ENCODE results near the gene SND1. TPM values are rescaled to one million over a fixed set of nuclear protein-coding genes. Genes with fewer than 3 reads are reported as not detected.

Gene SND1
- total and polyA plus RNA-seq, 2 donors from 2014 or later = 83.0 to 154 TPM

DNA sequence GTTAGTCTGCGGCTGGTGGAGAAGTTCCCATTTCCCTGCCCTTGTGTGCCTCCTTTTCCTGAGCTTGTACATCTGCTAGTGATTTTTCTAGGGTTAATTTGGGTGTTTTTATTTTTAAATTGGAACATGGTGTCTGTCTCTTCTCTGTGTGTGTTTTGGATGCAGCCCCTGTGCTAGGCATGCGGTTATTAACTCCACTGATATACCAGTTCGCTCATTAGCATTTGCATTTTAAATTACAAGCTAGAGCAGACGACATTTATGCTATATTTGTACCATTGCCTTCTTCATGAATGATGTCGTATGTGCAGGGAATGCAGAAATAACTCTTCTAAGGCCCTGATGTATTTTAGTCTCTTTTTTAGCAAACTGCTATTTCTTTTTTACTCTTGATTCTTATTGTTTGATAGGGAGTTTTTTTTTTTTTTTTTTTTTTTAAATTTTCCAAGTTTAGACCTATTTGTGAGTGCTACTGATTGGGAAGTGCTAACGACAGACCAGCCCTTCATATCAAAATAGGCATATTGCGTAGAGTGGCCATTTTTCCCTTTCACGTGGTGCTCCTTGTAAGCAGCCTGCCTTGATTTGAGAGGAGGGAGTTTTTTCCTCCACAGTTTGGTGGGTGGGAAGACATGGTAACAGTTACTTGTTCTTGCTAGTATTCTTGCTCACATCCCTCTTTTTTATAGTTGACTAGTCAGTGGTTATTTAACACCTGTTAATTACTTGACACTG lies 289.6 kb downstream of the SND1 start:
- Histone ChIP-seq H3K4me3 (ENCODE audit: low read length in 3 of 3) (no peak overlapping the region), H3K9ac (ENCODE audit: low read length in 3 of 3) (no peak overlapping the region), H3K36me3 (ENCODE audit: control insufficient read depth in 2 of 3, insufficient read depth in 3 of 3, low read length in 3 of 3) (no peaks in the 10 kb centered on the region), H3K4me1 (ENCODE audit: control insufficient read depth in 2 of 3, insufficient read depth in 2 of 3, low read depth in 1 of 3, low read length in 3 of 3) (no peaks in the 10 kb centered on the region), H3K27me3 (ENCODE audit: control insufficient read depth, insufficient read depth, low read length) (no peaks in the 10 kb centered on the region), H3K9me3 (ENCODE audit: control insufficient read depth in 2 of 3, insufficient read depth in 1 of 3, low read length in 3 of 3) (no peaks in the 10 kb centered on the region), H3K27ac (ENCODE audit: low read depth in 2 of 2, low read length in 2 of 2) (no peak overlapping the region)
- DNase-seq = no peak
- TF ChIP-seq, protein P1, sequence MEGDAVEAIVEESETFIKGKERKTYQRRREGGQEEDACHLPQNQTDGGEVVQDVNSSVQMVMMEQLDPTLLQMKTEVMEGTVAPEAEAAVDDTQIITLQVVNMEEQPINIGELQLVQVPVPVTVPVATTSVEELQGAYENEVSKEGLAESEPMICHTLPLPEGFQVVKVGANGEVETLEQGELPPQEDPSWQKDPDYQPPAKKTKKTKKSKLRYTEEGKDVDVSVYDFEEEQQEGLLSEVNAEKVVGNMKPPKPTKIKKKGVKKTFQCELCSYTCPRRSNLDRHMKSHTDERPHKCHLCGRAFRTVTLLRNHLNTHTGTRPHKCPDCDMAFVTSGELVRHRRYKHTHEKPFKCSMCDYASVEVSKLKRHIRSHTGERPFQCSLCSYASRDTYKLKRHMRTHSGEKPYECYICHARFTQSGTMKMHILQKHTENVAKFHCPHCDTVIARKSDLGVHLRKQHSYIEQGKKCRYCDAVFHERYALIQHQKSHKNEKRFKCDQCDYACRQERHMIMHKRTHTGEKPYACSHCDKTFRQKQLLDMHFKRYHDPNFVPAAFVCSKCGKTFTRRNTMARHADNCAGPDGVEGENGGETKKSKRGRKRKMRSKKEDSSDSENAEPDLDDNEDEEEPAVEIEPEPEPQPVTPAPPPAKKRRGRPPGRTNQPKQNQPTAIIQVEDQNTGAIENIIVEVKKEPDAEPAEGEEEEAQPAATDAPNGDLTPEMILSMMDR (IDR thresholded peaks at IDR 0.05; ENCODE audit: borderline replicate concordance, extremely low read depth, insufficient read depth) = no peak
- intact Hi-C loops (cut with DNase I) = no loop called here
- no peak for FAIRE-seq

DNA sequence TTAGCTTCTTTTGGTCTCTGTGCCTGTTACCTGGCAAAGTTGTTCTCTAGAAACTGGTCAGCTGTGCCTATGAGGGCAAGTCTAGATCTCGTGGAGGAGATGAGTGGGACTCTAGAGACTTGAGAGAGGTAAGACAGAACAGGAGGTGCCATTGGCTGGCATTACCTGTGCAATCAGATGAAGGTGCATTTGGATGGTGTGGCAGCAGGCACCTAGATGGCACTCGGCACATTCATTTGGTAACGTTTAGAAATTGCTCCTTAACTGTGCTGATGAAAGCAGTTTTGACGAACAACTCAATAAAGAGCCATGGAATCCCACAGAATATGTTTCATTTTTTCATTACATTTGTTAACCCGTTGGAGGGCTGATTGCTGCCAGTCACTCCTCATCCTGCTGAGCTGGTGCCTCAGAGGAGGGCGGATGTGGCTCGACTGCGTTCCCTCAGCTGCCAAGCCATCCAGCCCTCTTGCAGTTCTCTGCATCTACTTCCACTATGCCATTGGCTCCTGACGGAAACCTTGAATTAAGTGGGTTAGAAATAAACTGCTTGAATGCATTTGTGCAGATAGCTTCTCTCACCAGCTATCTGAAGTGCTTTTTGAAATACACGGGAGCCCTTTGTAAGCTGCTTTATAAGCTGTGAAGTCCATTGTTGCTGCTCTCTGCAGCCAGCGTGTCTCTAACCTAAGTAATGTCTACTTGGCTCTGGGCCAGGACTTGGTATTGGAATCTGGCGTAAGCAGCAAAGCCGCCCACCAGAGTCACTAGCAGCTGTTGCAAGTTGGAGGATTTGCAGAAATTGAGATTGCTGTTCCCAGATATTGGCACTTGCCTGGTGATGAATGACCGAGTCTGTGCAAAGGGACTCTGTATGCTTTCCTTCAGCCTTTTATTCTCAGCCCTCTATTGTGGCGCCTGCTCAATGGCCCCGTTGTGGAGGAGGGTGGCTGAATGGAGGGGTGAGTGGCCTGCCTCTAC lies 291.8 kb downstream of the SND1 start:
- TF ChIP-seq, protein P1 (IDR thresholded peaks at IDR 0.05; ENCODE audit: borderline replicate concordance, extremely low read depth, insufficient read depth) = no peak
- peak in 3 of 5 donors; percentile 41 to 53 (median 46) for DNase-seq
- Histone ChIP-seq H3K4me3 (ENCODE audit: low read length in 3 of 3) (no peak overlapping the region), H3K9me3 (ENCODE audit: control insufficient read depth in 2 of 3, insufficient read depth in 1 of 3, low read length in 3 of 3) (no peaks in the 10 kb centered on the region), H3K4me1 (ENCODE audit: control insufficient read depth in 2 of 3, insufficient read depth in 2 of 3, low read depth in 1 of 3, low read length in 3 of 3) (no peaks in the 10 kb centered on the region), H3K27me3 (ENCODE audit: control insufficient read depth, insufficient read depth, low read length) (no peaks in the 10 kb centered on the region), H3K36me3 (ENCODE audit: control insufficient read depth in 2 of 3, insufficient read depth in 3 of 3, low read length in 3 of 3) (no peaks in the 10 kb centered on the region), H3K27ac (ENCODE audit: low read depth in 2 of 2, low read length in 2 of 2) (no peak overlapping the region), H3K9ac (ENCODE audit: low read length in 3 of 3) (no peak overlapping the region)
- FAIRE-seq = no peak
- intact Hi-C loops (cut with DNase I) = no loop called here

DNA sequence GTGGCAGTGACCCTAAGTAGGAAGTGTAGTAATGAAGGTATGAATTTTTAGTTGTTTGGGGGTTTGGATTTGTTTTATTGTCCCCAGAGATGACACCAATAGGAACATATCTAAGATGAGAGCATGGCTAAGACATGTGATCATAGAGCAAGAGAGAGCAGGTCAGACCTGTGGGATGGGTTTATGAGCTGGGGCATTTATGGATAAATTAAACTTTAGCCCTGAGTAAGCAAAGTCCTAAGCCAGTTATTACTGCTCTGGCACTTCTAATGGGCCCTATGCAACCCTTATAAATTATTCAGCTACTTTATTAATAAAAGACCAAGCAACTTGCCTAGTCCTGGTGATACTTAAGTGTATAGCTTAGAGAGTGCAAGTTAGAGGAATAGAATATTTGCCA lies 294.1 kb downstream of the SND1 start:
- no peaks in the 10 kb centered on the region for H3K9me3 ChIP-seq (ENCODE audit: control insufficient read depth in 2 of 3, insufficient read depth in 1 of 3, low read length in 3 of 3)
- no peaks in the 10 kb centered on the region for H3K27me3 ChIP-seq (ENCODE audit: control insufficient read depth, insufficient read depth, low read length)
- intact Hi-C loops (cut with DNase I) = no loop called here
- no peak for FAIRE-seq
- no peak overlapping the region for H3K4me3 ChIP-seq (ENCODE audit: low read length in 3 of 3)
- H3K9ac ChIP-seq (ENCODE audit: low read length in 3 of 3) = no peak overlapping the region
- no peak overlapping the region for H3K27ac ChIP-seq (ENCODE audit: low read depth in 2 of 2, low read length in 2 of 2)
- H3K4me1 ChIP-seq (ENCODE audit: control insufficient read depth in 2 of 3, insufficient read depth in 2 of 3, low read depth in 1 of 3, low read length in 3 of 3) = no peaks in the 10 kb centered on the region
- DNase-seq = no peak
- TF ChIP-seq, protein P1 (IDR thresholded peaks at IDR 0.05; ENCODE audit: borderline replicate concordance, extremely low read depth, insufficient read depth) = no peak
- no peaks in the 10 kb centered on the region for H3K36me3 ChIP-seq (ENCODE audit: control insufficient read depth in 2 of 3, insufficient read depth in 3 of 3, low read length in 3 of 3)

All from kidney (tissue), 14 donors.